ENCODE measurements around the gene KRTAP20-2.

The KRTAP20-2 gene

GRCh38 chr21:30634906-30635305 is at the start of gene KRTAP20-2:
TSS of gene KRTAP20-2 (plus strand) at chr21:30635206. CDS start at chr21:30635264, 58 bp downstream.
- no peak within 1 kb of the TSS for H3K4me3 ChIP-seq (ENCODE audit: low read depth, low read length)

GRCh38 chr21:30590297-30590696 is 44.7 kb upstream of the KRTAP20-2 start, which contains the start of gene KRTAP22-2:
TSS of gene KRTAP22-2 (minus strand) at chr21:30590397.
- no peak within 1 kb of the TSS for H3K4me3 ChIP-seq (ENCODE audit: low read depth, low read length)

GRCh38 chr21:30592140-30592539 is 42.9 kb upstream of the KRTAP20-2 start, which contains the start of gene KRTAP6-3:
TSS of gene KRTAP6-3 (plus strand) at chr21:30592440. CDS start at chr21:30592446, 6 bp downstream.
- no peak within 1 kb of the TSS for H3K4me3 ChIP-seq (ENCODE audit: low read depth, low read length)

DNA sequence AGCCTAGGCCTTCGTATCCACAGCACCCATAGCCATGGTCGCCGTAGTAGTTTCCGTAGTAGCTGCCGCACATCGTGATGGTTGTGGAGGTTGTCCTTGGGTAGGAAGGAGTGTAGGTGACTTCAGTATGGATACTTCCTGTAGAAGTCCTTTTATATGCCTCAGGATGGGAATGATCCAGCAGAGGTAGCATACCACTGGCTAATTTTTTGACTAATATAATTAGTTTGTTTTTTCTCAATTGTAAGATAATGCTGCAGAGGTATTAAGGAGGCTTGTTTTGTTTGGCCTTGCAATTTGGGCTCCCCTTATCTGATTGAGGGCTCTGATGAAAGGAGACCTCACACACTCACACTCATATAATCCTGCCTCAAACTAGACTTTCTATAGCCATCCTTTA is 36.2 kb upstream of the KRTAP20-2 start, which contains the start of gene KRTAP6-2:
KRTAP6-2 (minus strand) TSS at position 101 of the 400 bp plus-strand sequence; CDS start at position 73, 28 bp downstream.
- H3K4me3 ChIP-seq (ENCODE audit: low read depth, low read length): no peak within 1 kb of the TSS

- no peak within 1 kb of the TSS for H3K4me3 ChIP-seq (ENCODE audit: low read depth, low read length)
Observed at GRCh38 chr21:30600787-30601186, 34.2 kb upstream of the KRTAP20-2 start, which contains the start of gene KRTAP22-1. TSS of gene KRTAP22-1 (plus strand) at chr21:30601087.

- H3K4me3 ChIP-seq (ENCODE audit: low read depth, low read length): no peak overlapping the region
Observed at GRCh38 chr21:30605968-30606367, 29.0 kb upstream of the KRTAP20-2 start.

DNA sequence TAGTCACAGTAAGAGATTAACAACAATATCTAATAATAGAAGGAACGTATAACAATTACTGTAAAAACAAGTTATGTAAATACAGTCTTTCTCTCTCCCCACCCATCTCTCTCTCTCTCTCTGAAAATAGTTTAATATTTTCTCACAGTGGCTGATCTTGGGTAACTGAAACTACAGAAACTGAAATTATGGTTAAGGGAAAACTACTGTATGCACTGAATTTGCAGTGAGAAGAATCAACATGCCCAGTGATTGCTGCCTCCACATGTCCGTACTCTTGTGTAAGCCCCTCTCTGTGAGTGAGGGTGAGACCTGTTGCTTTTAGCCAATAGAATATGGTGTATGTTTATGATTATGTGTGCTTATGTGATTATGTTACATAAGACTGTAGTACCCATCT is 22.9 kb upstream of the KRTAP20-2 start:
- no peak overlapping the region for H3K4me3 ChIP-seq (ENCODE audit: low read depth, low read length)

GRCh38 chr21:30613836-30614235 is 21.2 kb upstream of the KRTAP20-2 start, which contains the start of gene KRTAP6-1:
TSS of gene KRTAP6-1 (minus strand) at chr21:30613930. CDS start at chr21:30613904, 26 bp downstream.
- H3K4me3 ChIP-seq (ENCODE audit: low read depth, low read length): no peak within 1 kb of the TSS

DNA sequence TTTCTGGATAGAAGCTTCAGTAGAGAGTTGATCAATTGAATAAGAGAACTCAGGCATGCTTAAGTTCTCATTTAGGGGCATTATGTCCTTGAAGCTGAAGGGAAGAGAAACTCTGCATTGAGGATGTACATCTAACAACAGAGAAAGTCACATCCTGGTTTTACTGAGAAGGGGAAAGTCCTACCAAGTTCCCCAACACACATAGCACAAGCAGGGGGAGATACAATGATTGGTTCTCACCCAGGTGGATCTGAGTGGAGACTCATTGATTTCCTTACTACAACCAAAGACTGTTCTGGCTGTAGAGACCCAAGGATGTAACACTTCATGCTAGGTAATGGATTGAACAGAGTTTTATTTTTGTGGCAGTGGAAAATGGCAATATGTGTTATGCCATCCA is 19.8 kb upstream of the KRTAP20-2 start:
- no peak overlapping the region for H3K4me3 ChIP-seq (ENCODE audit: low read depth, low read length)

DNA sequence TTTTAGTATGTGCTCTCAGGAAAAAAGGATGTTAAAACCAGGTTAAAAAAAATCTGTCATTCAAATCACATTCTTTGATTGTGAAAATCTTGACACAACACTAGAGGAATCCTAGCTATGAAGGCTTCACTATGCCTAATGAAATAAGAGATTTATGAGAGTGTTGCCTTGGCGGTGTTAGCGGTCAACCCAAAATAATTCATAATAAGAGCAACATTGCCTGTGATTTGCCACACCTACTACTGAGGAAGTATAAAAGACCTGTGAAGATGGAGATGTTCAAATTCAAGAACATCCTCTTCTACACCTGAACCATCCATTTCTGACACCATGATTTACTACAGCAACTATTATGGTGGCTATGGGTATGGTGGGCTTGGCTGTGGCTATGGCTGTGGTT is 18.9 kb upstream of the KRTAP20-2 start, which contains the start of gene KRTAP20-1:
KRTAP20-1 (plus strand) TSS at position 301 of the 400 bp plus-strand sequence; CDS start at position 331, 30 bp downstream.
- no peak within 1 kb of the TSS for H3K4me3 ChIP-seq (ENCODE audit: low read depth, low read length)

DNA sequence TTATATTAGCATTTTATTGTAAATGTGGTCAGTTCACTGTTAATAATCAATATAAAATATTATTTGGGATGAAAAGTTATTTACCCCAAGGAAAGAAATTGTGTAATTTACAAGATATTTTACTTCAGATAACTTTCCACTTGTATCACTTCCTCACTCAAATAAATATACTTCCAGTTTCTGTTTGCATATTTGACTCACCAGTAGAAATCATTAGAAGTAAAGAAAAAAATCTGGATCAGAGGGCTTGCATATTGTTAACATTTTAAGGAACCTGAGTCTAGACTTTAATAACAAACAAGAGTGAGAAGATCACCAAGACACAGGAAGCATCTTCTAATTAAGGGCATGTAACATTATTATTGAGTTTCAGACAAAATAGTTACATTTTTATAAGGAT is 14.9 kb upstream of the KRTAP20-2 start:
- H3K4me3 ChIP-seq (ENCODE audit: low read depth, low read length): no peak overlapping the region

DNA sequence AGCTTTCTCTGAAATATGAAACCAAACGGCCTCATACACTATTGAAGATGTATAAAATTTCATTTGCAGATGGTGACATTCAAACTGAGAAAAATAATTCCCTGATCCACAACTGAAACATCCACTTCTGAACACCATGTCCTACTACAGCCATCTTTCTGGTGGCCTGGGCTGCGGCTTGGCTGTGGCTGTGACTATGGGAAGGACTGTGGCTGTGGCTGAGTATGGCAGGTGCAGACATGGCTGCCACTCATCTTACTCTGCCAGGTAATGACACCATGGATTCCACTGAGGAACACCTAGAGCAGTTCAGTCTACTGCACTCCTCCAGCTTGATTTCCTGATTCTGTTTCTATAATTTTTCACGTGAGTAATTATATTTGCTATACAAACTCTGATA is 14.5 kb upstream of the KRTAP20-2 start, which contains the start of gene KRTAP20-4:
KRTAP20-4 (plus strand) TSS at position 106 of the 400 bp plus-strand sequence.
- H3K4me3 ChIP-seq (ENCODE audit: low read depth, low read length): no peak within 1 kb of the TSS

DNA sequence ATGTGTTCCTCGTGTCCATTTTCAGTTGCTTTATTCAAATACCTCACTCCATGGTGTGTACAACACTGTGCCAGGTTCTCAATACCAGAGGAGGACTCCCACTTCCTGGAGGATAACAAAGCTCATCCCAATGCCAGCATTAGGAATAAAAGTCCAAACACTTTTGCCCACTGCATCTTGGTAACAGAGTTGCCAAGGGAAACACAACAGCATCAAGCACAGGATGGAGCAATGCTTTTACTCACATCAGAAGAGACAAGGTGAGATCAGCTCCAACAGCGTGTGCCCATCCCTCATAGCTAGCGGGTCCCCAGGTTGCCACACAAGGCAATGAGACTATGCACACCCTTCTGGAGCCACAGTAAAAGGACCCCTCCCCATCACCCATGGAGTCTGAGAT is 11.6 kb upstream of the KRTAP20-2 start:
- H3K4me3 ChIP-seq (ENCODE audit: low read depth, low read length): no peak overlapping the region

DNA sequence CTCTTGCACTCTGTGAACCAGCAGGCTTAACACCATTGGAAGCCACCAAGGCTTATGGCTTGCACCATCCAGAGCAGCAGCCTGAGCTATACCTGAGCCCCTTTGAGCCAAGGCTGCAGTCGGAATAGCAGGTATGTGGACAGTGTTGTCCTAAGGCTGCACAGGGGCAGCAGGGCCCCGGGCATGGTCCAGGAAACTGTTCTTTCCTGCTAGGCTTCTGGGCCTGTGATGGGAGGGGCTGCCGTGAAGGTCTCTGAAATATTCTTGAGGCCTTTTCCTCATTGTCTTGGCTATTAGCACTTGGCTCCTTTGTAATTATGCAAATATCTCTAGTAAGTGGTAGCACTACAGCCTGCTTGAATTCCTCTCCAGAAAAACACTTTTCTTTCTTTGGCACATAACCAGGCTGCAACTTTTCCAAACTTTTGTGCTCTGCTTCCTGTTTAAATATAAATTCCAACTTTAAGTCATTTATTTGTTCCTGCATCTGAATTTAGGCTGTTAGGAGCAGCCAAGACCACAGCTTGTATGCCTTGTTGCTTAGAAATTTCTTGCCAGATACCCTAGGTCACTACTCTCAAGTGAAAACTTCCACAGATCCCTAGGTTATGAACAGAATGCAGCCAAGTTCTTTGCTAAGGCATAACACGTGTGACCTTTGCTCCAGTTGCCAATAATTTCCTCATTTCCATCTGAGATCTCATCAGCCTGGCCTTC is 9.4 kb upstream of the KRTAP20-2 start:
- H3K4me3 ChIP-seq (ENCODE audit: low read depth, low read length): no peak overlapping the region

- no peak overlapping the region for H3K4me3 ChIP-seq (ENCODE audit: low read depth, low read length)
Observed at GRCh38 chr21:30628109-30628508, 6.9 kb upstream of the KRTAP20-2 start.

DNA sequence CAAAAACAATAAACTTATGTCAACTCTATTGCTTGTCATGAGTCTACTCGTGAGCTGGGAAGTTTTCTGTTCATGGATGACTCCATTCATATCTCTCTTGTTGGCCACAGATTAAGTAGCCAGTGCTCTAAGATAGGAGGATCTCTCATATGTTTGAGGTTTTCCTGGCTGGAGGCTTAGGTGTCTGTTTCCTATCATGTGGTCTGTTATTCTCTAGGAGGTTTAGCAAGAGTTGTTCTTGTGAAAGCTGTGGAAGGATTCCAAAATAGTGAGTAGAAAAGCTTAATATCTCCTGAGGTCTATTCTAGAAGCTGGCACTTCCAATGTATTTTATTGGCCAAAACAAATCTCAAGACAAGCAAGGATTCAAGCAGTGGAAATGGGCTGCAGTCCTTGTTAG is 5.8 kb upstream of the KRTAP20-2 start:
- H3K4me3 ChIP-seq (ENCODE audit: low read depth, low read length): no peak overlapping the region

DNA sequence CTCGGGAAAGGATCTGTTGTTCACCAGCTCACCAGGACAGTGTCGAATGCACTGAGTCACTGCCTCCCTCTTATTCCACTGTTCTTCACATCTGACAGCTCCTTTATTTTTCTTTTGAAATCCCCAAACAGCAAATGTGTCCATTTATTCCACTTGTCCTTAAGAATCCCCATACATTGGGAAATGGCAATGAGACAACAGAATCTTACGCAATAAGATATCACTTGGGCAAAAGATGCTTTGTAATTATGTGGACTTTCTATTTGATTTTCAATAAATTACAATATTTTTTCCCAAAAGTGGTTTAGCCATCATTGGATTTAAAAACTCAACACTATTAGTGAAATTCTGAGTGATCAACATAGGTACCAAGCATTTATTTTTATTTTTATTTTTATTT is 3.7 kb downstream of the KRTAP20-2 start:
- no peak overlapping the region for H3K4me3 ChIP-seq (ENCODE audit: low read depth, low read length)

DNA sequence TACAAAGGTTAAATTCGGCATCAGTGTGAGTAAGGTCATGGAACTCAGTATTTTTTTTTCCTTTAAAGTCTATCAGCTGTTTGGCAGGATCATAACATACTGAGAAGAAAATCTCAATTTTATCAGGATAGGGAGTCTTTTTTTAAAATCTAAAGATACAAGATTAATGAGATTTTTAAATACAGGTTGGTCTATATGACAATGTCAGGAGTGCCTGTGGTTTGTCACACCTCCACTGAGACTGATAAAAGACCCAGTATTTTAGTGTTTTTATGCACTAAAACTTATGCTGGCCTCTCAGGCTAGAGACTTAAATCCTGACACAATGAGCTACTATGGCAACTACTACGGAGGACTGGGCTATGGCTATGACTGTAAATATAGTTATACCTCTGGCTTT is 7.6 kb downstream of the KRTAP20-2 start, which contains the start of gene KRTAP20-3:
KRTAP20-3 (plus strand) TSS at position 301 of the 400 bp plus-strand sequence.
- H3K4me3 ChIP-seq (ENCODE audit: low read depth, low read length): no peak within 1 kb of the TSS

DNA sequence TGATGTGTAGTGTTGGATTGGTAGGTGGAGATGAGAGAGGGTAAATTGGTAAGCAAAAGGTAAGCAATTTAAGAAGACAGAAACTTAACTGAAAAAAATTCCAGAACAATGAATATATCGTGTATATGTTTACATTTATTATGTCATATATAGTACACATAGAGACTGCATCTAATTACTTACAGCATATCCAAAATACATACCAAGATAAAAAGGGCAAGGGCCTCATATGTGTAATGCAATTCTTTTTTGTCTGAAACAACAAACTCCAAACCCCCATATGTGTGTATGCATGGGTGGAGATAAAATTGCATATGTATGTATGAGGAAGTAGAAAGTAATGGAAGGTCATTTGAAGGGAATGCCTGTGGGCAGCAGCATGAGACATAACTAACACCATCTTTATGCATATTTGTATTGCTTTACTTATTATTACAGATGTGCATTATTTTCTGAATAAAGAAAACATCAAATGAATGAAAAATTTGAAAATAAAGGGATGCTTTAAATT is 12.0 kb downstream of the KRTAP20-2 start:
- H3K4me3 ChIP-seq (ENCODE audit: low read depth, low read length): no peak overlapping the region

DNA sequence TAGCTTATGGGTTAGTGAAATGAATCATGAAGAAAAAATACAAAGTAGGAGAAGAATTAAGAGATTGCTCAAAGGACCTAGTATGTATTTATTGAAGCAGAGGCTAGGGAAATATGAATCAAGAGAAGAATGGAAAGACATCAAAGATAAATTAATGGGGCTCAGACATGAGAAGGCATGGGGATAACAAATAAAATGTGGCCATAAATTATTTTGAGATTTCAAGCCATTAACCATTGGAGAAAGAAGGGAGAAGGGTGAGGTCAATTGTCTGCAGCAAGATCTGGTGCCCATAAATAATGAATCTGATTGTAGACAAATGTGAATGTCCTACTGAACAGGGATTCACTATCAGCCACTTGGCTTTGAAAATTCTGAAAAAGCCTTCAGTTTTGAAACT is 17.9 kb downstream of the KRTAP20-2 start:
- no peak overlapping the region for H3K4me3 ChIP-seq (ENCODE audit: low read depth, low read length)

- H3K4me3 ChIP-seq (ENCODE audit: low read depth, low read length): no peak overlapping the region
Observed at GRCh38 chr21:30668776-30669175, 33.8 kb downstream of the KRTAP20-2 start.
